Adrenal gland (tissue), 5 donors: ENCODE data around the gene AUTS2.

Source experiments
- CTCF ChIP-seq, 6 experiments: fragments of 450-650 bp in 4 of 6; fragments of 200-600 bp in 2 of 6; sonication (generic) in 1 of 6; IDR thresholded peaks; 1 replicate in 5 of 6; 2 replicates in 1 of 6; pipeline versions ENCODE4 v1.5.1 to v1.8.0; 2016 to 2021; ENCODE audit warnings: antibody characterized with exemption in 6 of 6, mild to moderate bottlenecking in 2 of 6, moderate library complexity in 1 of 6
- POLR2A ChIP-seq, 2 donors: fragments of 450-650 bp; IDR thresholded peaks; one replicate each; pipeline ENCODE4 v1.6.1; 2017; ENCODE audit warnings: antibody characterized with exemption in 2 of 2, mild to moderate bottlenecking in 2 of 2, moderate library complexity in 1 of 2
- donor health status: DM: no; HTN: no; CAD: no.

DNA sequence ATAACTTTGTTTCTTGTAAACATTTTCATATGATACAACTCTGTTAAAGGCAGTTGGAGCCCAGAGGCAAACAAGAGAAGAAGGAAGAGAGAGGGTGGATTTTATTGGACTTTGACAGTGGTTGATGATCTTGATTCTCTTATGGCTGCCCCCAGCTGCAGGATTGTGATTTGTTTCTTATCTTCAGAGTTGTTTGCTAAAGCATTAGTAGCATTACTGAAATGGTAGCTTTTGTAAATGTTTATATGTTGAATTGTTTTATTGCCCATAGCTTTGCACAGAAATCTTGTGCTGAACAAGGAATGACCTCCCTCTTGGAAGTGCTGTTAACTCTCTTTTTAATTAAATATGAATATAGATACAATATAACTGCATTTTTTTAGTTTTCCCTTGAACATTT, 309.4 kb downstream of the AUTS2 start:
- no peak for TF ChIP-seq CTCF (IDR thresholded peaks at IDR 0.05)
- TF ChIP-seq POLR2A (IDR thresholded peaks at IDR 0.05) = no peak
